WTC11 (cell line): Measurements from ENCODE around the gene TM9SF1. TPM values are rescaled to one million over a fixed set of nuclear protein-coding genes. Genes with fewer than 3 reads are reported as not detected.

ENCODE experiments used
- ATAC-seq: fragments of 200-7000 bp; cut with Tn5 transposase; 2 replicates; pipeline ENCODE4 v1.10.0; 2021; ENCODE audit warnings: mild to moderate bottlenecking, moderate library complexity
- CTCF ChIA-PET: fragments of 300-600 bp; sonication (Branson Sonifier 250); formaldehyde crosslinking; loops from one replicate; lab custom pipeline; 2021; ENCODE audit warnings: antibody characterized with exemption; lab: Charles Lee
- POLR2A ChIA-PET: fragments of 350-600 bp; sonication (Branson Sonifier 250); formaldehyde crosslinking; loops from one replicate; lab custom pipeline; 2021; ENCODE audit warnings: antibody characterized with exemption; lab: Charles Lee
- DNase-seq: peaks from one replicate; pipeline ENCODE4 v3.0.0; 2021; ENCODE audit warnings: low spot score
- H3K27ac Mint-ChIP-seq: 2 replicates; pipeline ENCODE4 v1.8.0; 2021; ENCODE audit warnings: mixed read lengths
- H3K27me3 Mint-ChIP-seq: 2 replicates; pipeline ENCODE4 v1.8.0; 2021; ENCODE audit warnings: low read depth, mild to moderate bottlenecking, moderate library complexity, mixed read lengths
- H3K36me3 Mint-ChIP-seq: 2 replicates; pipeline ENCODE4 v1.8.0; 2021; ENCODE audit warnings: mixed read lengths
- H3K4me1 Mint-ChIP-seq: 2 replicates; pipeline ENCODE4 v1.8.0; 2022; ENCODE audit warnings: mixed read lengths
- H3K4me3 Mint-ChIP-seq: 2 replicates; pipeline ENCODE4 v1.8.0; 2021; ENCODE audit warnings: mild to moderate bottlenecking, moderate library complexity, mixed read lengths
- H3K9me3 Mint-ChIP-seq: 2 replicates; pipeline ENCODE4 v1.8.0; 2021; ENCODE audit warnings: mixed read lengths
- FOXJ3 ChIP-seq: sonication (generic); formaldehyde crosslinking; IDR thresholded peaks from 2 replicates; pipeline ENCODE4 v1.9.0; 2021; ENCODE audit warnings: missing genetic modification reagents, mild to moderate bottlenecking, borderline replicate concordance
- GTF2I ChIP-seq: fragments of 250-450 bp; sonication (Bioruptor Pico); conservative IDR thresholded peaks from 2 replicates; pipeline ENCODE4 v1.4.0; 2021; ENCODE audit warnings: mild to moderate bottlenecking
- NR1H2 ChIP-seq: sonication (generic); formaldehyde crosslinking; IDR thresholded peaks from 2 replicates; pipeline ENCODE4 v1.9.0; 2021; ENCODE audit warnings: mild to moderate bottlenecking, moderate library complexity, missing genetic modification reagents
- NR2C2 ChIP-seq: sonication (generic); formaldehyde crosslinking; IDR thresholded peaks from 2 replicates; pipeline ENCODE4 v1.8.0; 2022; ENCODE audit warnings: mild to moderate bottlenecking, missing genetic modification reagents
- TP53 ChIP-seq: sonication (generic); formaldehyde crosslinking; IDR thresholded peaks from 2 replicates; pipeline ENCODE4 v1.8.1; 2023; ENCODE audit warnings: mild to moderate bottlenecking, missing genetic modification reagents
- ZNF219 ChIP-seq: sonication (generic); formaldehyde crosslinking; IDR thresholded peaks from 2 replicates; pipeline ENCODE4 v1.8.0; 2023; ENCODE audit warnings: missing genetic modification reagents, mild to moderate bottlenecking, borderline replicate concordance
- ZNF423 ChIP-seq: fragments of 250-450 bp; sonication (Bioruptor Pico); IDR thresholded peaks from 2 replicates; pipeline ENCODE4 v2.1.2; 2022; ENCODE audit warnings: mild to moderate bottlenecking, moderate library complexity
- total RNA-seq: library from RNA; stranded (reverse); gene quantifications from 3 replicates; pipeline ENCODE4 v1.2.3, GENCODE V29; 2021
- TF ChIP-seq, protein P1 (sequence below): fragments of 250-450 bp; sonication (Bioruptor Pico); conservative IDR thresholded peaks from 2 replicates; pipeline ENCODE4 v1.9.0; 2021; ENCODE audit warnings: mild to moderate bottlenecking
- TF ChIP-seq, protein P2 (sequence below): sonication (generic); formaldehyde crosslinking; IDR thresholded peaks from 2 replicates; pipeline ENCODE4 v1.8.0; 2022; ENCODE audit warnings: mild to moderate bottlenecking, missing genetic modification reagents
- TF ChIP-seq, protein P3 (sequence below): sonication (generic); formaldehyde crosslinking; IDR thresholded peaks from 2 replicates; pipeline ENCODE4 v1.8.0; 2022; ENCODE audit warnings: missing genetic modification reagents
- TF ChIP-seq, protein P4 (sequence below): sonication (generic); formaldehyde crosslinking; IDR thresholded peaks from 2 replicates; pipeline ENCODE4 v1.8.1; 2022; ENCODE audit warnings: low read depth, missing genetic modification reagents, borderline replicate concordance
- TF ChIP-seq, protein P5 (sequence below): sonication (generic); formaldehyde crosslinking; IDR thresholded peaks from 2 replicates; pipeline ENCODE4 v1.8.1; 2023; ENCODE audit warnings: mild to moderate bottlenecking, missing genetic modification reagents
- TF ChIP-seq, protein P6 (sequence below): fragments of 250-450 bp; sonication (Bioruptor Pico); IDR thresholded peaks from 2 replicates; pipeline ENCODE4 v1.8.0; 2021; ENCODE audit warnings: mild to moderate bottlenecking

The TM9SF1 gene
- total RNA-seq, 1 experiment from 2014 or later, result 27.9 TPM

DNA sequence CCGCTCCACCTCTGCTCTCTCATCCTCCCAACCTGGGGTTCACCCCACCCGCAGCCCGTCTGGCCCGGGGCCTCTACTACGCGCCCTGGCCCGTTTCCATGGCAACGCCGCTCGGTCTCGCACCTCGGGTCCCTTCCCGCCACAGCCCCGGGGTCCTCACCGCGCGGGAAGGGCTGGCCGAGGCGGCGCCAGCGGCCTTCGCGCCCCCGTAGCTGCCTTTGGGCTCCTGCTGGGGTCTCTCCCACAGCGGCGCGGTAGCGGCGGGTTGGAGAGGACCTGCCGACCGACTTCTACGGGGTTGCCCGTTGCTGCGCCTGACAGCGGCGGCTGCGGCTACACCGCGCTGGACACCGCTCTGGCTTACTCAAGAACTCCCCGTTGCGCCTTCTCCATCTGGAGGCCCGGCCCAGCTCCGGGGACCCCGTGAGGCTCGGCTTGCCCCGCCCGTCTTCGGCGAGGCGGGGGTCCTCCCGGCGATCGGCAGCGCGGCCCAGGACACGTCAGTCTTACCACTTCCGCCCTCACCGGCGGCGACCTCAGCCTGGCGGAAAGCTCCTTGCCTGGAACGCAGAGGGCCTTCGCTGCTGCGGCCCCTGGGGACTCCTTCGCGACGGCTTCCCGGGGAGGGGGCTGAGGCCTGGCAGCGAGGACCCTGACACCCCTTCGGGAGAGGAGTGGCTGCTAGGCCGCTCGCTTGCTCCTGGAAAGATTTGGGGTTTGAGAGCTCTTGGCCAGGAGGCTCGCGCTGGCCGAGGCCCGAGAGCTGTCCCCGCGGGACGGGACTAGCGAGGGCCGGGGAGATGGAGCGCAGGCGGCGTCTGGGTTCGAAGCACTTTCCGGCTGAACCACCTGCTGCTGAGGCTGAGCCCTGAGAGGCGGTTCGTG, at the start of gene TM9SF1 (continued):
- TF ChIP-seq NR2C2 (CRISPR knock-in tag) (peak; percentile 50; the same call in 1 of the 2 replicates), ZNF423 (CRISPR knock-in tag) (no peak), ZNF219 (CRISPR knock-in tag) (no peak), FOXJ3 (CRISPR knock-in tag) (0 out of 2 replicates have a peak, but pooled peaks have one; percentile 25)
- TF ChIP-seq, protein P1, sequence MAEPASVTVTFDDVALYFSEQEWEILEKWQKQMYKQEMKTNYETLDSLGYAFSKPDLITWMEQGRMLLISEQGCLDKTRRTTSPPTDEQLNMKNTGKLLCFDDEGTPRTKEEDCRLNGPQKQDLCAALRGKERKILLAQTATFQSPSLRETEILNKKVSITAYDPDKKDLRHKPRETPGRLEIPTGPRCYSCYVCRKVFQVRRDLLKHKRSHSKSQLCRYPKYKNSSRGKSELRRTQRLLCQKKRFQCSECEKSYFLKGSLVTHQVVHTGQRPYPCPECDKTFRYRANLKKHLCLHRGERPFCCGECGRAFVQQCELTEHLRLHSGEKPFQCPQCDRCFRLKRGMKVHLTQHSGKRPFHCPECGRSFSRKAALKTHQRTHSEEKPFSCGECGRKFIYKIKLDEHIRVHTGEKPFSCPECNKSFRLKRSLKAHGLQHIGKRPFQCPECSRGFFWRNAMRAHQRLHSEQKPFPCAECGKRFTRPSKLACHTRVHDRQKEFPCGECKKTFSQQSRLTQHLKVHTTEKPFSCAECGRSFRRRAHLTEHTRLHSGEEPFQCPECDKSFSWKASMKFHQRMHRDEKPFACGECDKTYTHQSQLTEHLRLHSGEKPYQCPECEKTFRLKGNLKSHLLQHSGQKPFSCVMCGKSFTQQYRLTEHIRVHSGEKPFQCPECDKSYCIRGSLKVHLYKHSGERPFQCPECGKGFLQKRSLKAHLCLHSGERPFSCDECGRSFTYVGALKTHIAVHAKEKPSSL, result no peak
- TF ChIP-seq, protein P2, sequence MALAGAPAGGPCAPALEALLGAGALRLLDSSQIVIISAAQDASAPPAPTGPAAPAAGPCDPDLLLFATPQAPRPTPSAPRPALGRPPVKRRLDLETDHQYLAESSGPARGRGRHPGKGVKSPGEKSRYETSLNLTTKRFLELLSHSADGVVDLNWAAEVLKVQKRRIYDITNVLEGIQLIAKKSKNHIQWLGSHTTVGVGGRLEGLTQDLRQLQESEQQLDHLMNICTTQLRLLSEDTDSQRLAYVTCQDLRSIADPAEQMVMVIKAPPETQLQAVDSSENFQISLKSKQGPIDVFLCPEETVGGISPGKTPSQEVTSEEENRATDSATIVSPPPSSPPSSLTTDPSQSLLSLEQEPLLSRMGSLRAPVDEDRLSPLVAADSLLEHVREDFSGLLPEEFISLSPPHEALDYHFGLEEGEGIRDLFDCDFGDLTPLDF (CRISPR knock-in tag), result peak; percentile 80
- TF ChIP-seq, protein P3, sequence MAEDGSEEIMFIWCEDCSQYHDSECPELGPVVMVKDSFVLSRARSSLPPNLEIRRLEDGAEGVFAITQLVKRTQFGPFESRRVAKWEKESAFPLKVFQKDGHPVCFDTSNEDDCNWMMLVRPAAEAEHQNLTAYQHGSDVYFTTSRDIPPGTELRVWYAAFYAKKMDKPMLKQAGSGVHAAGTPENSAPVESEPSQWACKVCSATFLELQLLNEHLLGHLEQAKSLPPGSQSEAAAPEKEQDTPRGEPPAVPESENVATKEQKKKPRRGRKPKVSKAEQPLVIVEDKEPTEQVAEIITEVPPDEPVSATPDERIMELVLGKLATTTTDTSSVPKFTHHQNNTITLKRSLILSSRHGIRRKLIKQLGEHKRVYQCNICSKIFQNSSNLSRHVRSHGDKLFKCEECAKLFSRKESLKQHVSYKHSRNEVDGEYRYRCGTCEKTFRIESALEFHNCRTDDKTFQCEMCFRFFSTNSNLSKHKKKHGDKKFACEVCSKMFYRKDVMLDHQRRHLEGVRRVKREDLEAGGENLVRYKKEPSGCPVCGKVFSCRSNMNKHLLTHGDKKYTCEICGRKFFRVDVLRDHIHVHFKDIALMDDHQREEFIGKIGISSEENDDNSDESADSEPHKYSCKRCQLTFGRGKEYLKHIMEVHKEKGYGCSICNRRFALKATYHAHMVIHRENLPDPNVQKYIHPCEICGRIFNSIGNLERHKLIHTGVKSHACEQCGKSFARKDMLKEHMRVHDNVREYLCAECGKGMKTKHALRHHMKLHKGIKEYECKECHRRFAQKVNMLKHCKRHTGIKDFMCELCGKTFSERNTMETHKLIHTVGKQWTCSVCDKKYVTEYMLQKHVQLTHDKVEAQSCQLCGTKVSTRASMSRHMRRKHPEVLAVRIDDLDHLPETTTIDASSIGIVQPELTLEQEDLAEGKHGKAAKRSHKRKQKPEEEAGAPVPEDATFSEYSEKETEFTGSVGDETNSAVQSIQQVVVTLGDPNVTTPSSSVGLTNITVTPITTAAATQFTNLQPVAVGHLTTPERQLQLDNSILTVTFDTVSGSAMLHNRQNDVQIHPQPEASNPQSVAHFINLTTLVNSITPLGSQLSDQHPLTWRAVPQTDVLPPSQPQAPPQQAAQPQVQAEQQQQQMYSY (CRISPR knock-in tag), result no peak
- TF ChIP-seq, protein P4, sequence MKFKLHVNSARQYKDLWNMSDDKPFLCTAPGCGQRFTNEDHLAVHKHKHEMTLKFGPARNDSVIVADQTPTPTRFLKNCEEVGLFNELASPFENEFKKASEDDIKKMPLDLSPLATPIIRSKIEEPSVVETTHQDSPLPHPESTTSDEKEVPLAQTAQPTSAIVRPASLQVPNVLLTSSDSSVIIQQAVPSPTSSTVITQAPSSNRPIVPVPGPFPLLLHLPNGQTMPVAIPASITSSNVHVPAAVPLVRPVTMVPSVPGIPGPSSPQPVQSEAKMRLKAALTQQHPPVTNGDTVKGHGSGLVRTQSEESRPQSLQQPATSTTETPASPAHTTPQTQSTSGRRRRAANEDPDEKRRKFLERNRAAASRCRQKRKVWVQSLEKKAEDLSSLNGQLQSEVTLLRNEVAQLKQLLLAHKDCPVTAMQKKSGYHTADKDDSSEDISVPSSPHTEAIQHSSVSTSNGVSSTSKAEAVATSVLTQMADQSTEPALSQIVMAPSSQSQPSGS (CRISPR knock-in tag), result no peak
- TF ChIP-seq, protein P5, sequence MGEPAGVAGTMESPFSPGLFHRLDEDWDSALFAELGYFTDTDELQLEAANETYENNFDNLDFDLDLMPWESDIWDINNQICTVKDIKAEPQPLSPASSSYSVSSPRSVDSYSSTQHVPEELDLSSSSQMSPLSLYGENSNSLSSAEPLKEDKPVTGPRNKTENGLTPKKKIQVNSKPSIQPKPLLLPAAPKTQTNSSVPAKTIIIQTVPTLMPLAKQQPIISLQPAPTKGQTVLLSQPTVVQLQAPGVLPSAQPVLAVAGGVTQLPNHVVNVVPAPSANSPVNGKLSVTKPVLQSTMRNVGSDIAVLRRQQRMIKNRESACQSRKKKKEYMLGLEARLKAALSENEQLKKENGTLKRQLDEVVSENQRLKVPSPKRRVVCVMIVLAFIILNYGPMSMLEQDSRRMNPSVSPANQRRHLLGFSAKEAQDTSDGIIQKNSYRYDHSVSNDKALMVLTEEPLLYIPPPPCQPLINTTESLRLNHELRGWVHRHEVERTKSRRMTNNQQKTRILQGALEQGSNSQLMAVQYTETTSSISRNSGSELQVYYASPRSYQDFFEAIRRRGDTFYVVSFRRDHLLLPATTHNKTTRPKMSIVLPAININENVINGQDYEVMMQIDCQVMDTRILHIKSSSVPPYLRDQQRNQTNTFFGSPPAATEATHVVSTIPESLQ, result no peak
- TF ChIP-seq, protein P6, sequence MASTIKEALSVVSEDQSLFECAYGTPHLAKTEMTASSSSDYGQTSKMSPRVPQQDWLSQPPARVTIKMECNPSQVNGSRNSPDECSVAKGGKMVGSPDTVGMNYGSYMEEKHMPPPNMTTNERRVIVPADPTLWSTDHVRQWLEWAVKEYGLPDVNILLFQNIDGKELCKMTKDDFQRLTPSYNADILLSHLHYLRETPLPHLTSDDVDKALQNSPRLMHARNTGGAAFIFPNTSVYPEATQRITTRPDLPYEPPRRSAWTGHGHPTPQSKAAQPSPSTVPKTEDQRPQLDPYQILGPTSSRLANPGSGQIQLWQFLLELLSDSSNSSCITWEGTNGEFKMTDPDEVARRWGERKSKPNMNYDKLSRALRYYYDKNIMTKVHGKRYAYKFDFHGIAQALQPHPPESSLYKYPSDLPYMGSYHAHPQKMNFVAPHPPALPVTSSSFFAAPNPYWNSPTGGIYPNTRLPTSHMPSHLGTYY (CRISPR knock-in tag), result 0 out of 2 replicates have a peak, but pooled peaks have one; percentile 45

DNA sequence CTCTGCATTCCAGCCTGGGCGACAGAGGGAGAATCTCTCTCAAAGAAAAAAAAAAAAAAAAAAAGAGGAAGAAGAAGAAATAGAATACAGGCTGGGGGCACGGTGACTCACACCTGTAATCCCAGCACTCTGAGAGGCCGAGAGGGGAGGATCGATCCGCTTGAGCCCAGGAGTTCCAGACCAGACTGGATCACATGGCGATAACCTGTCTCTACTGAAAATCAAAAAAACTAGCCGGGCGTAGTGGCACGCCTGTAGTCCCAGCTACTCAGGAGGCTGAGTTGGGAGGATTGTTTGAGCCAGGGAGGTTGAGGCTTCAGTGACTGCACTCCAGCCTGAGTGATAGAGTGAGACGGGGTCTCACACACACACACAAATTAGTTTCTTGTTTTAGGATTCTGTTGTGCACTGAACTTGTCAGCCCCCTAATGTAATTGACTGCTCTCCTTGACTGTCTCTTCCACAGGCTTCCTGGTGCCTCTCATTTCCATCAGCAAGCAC, 48.1 kb upstream of the TM9SF1 start:
- H3K4me1 Mint-ChIP-seq, result peaks cover 13% of the 10 kb centered on the region
- TF ChIP-seq TP53, result no peak
- no peak for TF ChIP-seq GTF2I (CRISPR knock-in tag)
- TF ChIP-seq NR1H2 (CRISPR knock-in tag), result no peak
- TF ChIP-seq, all 79 proteins: peak for 0
- peak overlapping the region; percentile 93 for H3K4me3 Mint-ChIP-seq
- H3K27ac Mint-ChIP-seq, result peak overlapping the region; percentile 97
- H3K27me3 Mint-ChIP-seq, result peaks cover 23% of the 10 kb centered on the region
- POLR2A ChIA-PET, result interaction anchor here (0.6 to 2.2 kb wide), 10 partner anchors 28 to 188 kb away, joined by 3 to 21 read pairs (median 8); partner anchors contain the start of genes CHMP4A, DHRS1, IPO4 and LTB4R
- no peaks in the 10 kb centered on the region for H3K9me3 Mint-ChIP-seq
- no peak for DNase-seq
- CTCF ChIA-PET, result interaction anchor here (0.6 to 5.1 kb wide), 28 partner anchors 8 to 1286 kb away, joined by 3 to 165 read pairs (median 10); partner anchors contain the start of genes ADCY4, CBLN3, CHMP4A and CIDEB
- ATAC-seq, result no peak; the same call in 1 of the 2 replicates
- H3K36me3 Mint-ChIP-seq, result peaks cover 23% of the 10 kb centered on the region
